ENCODE data around the gene AKR1C2. TPM values are rescaled to one million over a fixed set of nuclear protein-coding genes. Genes with fewer than 3 reads are reported as not detected.
"Not testable (repeated sequence)": the region's sequence is repeated elsewhere in the genome, so short reads cannot be mapped to it uniquely, and the experiment has no call there.

AKR1C2 gene
- total RNA-seq, 3 donors from 2014 or later (not counting 1 experiment from before 2014, with no cell fraction given) = not detected

GRCh38 chr10:4956955-4957645 is 46.6 kb downstream of the AKR1C2 start:
- H3K9me3 Mint-ChIP-seq; H3K27ac ChIP-seq (ENCODE audit: low read length); DNase-seq; H3K36me3 Mint-ChIP-seq; intact Hi-C loops (cut with micrococcal nuclease); H3K4me3 ChIP-seq (ENCODE audit: low read length); H3K27me3 ChIP-seq (ENCODE audit: control insufficient read depth, insufficient read depth, low read length); H3K27ac Mint-ChIP-seq; ATAC-seq; H3K36me3 ChIP-seq (ENCODE audit: control insufficient read depth, insufficient read depth, low read length); H3K4me1 Mint-ChIP-seq; H3K9me3 ChIP-seq (ENCODE audit: control insufficient read depth, insufficient read depth, low read length); H3K4me1 ChIP-seq (ENCODE audit: control insufficient read depth, insufficient read depth, low read length); H3K4me3 Mint-ChIP-seq: not testable (repeated sequence)
- 71% methylated on average over 4 of the region's 5 CpGs for WGBS (ENCODE audit: insufficient coverage)
- H3K27me3 Mint-ChIP-seq (ENCODE audit: low read depth in 2 of 2) = peaks cover 2 to 14% of the 10 kb centered on the region in 2 donors

DNA sequence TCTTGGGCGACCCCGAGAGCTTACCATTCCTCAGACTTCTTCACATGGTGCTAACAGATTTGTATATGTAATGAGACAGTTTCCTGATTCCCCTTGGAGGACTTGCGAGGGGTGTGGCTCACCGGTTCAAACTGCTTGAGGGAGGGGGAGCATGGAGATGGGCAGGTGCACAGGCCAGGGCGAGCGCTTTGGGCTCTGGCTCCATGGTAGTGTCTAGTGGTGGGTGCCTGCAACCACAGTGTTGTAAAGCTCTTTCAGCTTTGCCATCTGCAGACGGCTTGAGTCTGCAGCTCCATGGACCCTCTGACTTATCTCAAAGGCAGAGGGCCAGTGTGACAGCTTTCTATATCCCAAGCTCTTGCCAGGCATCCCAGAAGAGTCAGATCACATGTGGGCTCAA is 47.6 kb downstream of the AKR1C2 start:
- intact Hi-C loops (cut with micrococcal nuclease); ATAC-seq; H3K9me3 ChIP-seq (ENCODE audit: control insufficient read depth, insufficient read depth, low read length); DNase-seq; H3K27me3 ChIP-seq (ENCODE audit: control insufficient read depth, insufficient read depth, low read length); H3K36me3 Mint-ChIP-seq; H3K9me3 Mint-ChIP-seq; H3K4me3 ChIP-seq (ENCODE audit: low read length); H3K4me1 Mint-ChIP-seq; H3K4me1 ChIP-seq (ENCODE audit: control insufficient read depth, insufficient read depth, low read length); H3K27ac Mint-ChIP-seq; H3K36me3 ChIP-seq (ENCODE audit: control insufficient read depth, insufficient read depth, low read length); H3K27ac ChIP-seq (ENCODE audit: low read length); H3K4me3 Mint-ChIP-seq: not testable (repeated sequence)
- peaks cover 2 to 14% of the 10 kb centered on the region in 2 donors for H3K27me3 Mint-ChIP-seq (ENCODE audit: low read depth in 2 of 2)
- WGBS (ENCODE audit: insufficient coverage) = no CpG with 5 or more reads among the region's 7 CpGs

GRCh38 chr10:4953405-4953804 is 50.3 kb downstream of the AKR1C2 start:
- DNase-seq (no peak), ATAC-seq (no peak)
- Mint-ChIP-seq H3K27me3 (ENCODE audit: low read depth in 2 of 2) (peaks cover 2 to 20% of the 10 kb centered on the region in 2 donors), H3K9me3 (no peaks in the 10 kb centered on the region), H3K4me3 (no peak overlapping the region), H3K27ac (no peak overlapping the region), H3K4me1 (no peaks in the 10 kb centered on the region), H3K36me3 (no peaks in the 10 kb centered on the region)
- Histone ChIP-seq H3K9me3 (ENCODE audit: control insufficient read depth, insufficient read depth, low read length) (no peaks in the 10 kb centered on the region), H3K4me1 (ENCODE audit: control insufficient read depth, insufficient read depth, low read length) (no peaks in the 10 kb centered on the region), H3K27ac (ENCODE audit: low read length) (no peak overlapping the region), H3K36me3 (ENCODE audit: control insufficient read depth, insufficient read depth, low read length) (no peaks in the 10 kb centered on the region), H3K27me3 (ENCODE audit: control insufficient read depth, insufficient read depth, low read length) (no peaks in the 10 kb centered on the region), H3K4me3 (ENCODE audit: low read length) (no peak overlapping the region)
- no peak for TF ChIP-seq CTCF (IDR thresholded peaks at IDR 0.05)
- intact Hi-C loops (cut with micrococcal nuclease) = no loop called here

GRCh38 chr10:4951512-4952162 is 52.0 kb downstream of the AKR1C2 start:
- intact Hi-C loops (cut with micrococcal nuclease) = not testable (repeated sequence)

More at GRCh38 chr10:4951512-4952162, 52.0 kb downstream of the AKR1C2 start:
- not testable (repeated sequence) for H3K9me3 ChIP-seq (ENCODE audit: control insufficient read depth, insufficient read depth, low read length); DNase-seq; H3K4me3 ChIP-seq (ENCODE audit: low read length); H3K4me1 ChIP-seq (ENCODE audit: control insufficient read depth, insufficient read depth, low read length); H3K9me3 Mint-ChIP-seq; H3K36me3 ChIP-seq (ENCODE audit: control insufficient read depth, insufficient read depth, low read length); ATAC-seq; H3K4me1 Mint-ChIP-seq; H3K27ac ChIP-seq (ENCODE audit: low read length); H3K36me3 Mint-ChIP-seq; H3K27me3 ChIP-seq (ENCODE audit: control insufficient read depth, insufficient read depth, low read length); H3K4me3 Mint-ChIP-seq; H3K27ac Mint-ChIP-seq
- 56% methylated on average over 2 of the region's 5 CpGs for WGBS (ENCODE audit: insufficient coverage)
- H3K27me3 Mint-ChIP-seq (ENCODE audit: low read depth in 2 of 2) = peaks cover 2 to 27% of the 10 kb centered on the region in 2 donors

All from natural killer cell (primary cell).